M059J (cell line): Measurements from ENCODE around the gene SLC9A9. TPM values are rescaled to one million over a fixed set of nuclear protein-coding genes. Genes with fewer than 3 reads are reported as not detected.
"Not testable (repeated sequence)": the region's sequence is repeated elsewhere in the genome, so short reads cannot be mapped to it uniquely, and the experiment has no call there.

Source experiments
- DNase-seq: peaks from one replicate; pipeline ENCODE4 v3.0.0-alpha.2; 2012; ENCODE audit warnings: low read depth
- total RNA-seq: library from RNA; depleted of rRNA; stranded (reverse); fragments of >200 nt; shearing (Covaris generic); gene quantifications from 2 replicates; pipeline ENCODE4 v1.2.3, GENCODE V29; 2014; rRNA removed

SLC9A9 gene
- total RNA-seq: 0.10 TPM in 1 of 2 replicates, not detected in the other

DNA sequence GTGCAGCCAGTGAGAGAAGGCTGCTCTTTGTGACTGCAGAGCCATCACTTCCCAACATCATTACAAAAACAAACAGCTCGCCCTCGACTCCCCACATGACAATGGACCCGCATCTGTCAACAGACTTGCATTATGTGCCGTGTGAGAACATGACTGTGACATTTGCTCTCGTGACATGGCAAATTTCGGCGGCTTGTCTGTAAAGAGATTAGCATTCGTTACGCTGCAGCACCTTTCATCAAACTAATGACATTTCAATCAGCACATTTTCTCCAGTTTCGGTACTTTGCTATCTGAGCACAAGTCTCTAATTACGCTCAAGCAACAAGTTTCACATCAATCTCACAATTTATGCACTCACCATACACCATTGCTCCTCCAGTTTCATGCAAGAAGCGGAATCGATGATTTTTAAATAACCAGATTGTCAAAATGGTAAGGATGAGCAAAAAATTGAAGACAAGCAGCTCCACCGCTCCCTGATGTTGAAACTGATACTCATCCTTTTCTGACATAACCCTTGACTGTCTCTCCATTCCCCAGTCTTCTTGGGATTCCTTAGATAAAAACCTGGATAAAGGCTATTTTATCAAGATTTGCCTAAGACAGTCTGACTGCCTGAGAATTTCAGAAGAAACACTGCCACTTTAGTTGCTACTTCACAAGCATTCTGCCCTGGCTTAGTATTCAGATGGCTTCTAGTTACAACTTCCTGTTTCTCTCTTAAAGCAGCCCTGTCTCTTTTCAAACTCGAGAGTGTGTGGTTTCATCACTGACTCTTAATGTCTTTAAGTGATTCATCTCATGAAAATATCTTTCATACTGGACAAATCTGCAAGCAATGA lies at the start of gene SLC9A9:
TSS of gene SLC9A9 (minus strand) at position 682 of the 845 bp plus-strand sequence. CDS start at position 536, 146 bp downstream.
- DNase-seq: peak; percentile 46

DNA sequence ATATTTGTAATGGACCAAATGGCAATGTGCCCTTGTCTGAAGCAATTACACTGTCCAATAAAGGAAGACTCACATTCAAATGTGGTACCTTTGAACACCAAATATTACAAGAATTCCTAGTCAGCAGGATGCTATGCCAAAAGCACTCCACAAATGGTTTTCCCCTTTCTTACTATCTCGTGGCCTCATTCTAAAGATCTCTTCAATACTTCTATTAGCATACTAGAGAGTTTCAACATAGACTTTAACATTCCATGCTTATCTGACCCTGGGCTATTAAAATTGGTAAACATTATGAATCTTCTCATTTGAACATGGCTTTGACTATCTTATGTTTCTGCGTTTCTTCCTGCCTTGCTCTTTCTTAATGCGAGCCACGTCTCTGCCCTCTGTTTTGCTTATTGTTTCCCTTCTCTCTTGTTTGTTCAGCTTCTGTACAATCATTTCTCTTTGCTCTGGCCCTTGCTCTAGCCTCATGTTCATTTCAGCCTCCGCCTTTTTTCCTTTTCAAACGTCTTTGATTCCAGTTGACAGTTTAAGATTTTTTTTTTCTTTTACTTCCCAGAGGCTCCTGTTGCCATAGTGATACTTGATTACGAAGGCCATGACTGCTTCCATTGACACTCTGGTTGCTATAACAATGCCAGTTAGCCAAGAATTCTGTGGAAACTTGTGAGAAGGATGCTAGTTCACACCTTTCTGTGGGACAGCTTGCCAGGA lies 49.5 kb upstream of the SLC9A9 start:
- peak; percentile 42 for DNase-seq

DNA sequence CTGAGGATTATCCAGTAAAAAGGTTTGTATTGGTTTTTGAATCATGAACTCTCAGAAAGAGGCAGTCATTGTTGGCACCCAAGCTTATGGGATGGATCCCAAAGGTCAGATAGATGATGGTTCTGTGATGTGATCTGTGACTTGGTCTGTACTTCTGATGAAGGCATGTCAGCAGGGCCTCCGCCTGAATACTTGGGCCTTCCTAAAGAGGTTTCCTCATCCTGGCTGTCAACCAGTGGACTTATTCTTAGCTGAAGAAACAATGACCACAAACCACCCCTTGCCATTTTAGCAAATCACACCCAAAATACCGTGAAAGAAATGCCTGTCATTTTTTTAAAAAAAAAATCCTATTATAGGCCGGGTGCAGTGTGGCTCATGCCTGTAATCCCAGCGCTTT lies 48.2 kb upstream of the SLC9A9 start:
- DNase-seq: no peak

DNA sequence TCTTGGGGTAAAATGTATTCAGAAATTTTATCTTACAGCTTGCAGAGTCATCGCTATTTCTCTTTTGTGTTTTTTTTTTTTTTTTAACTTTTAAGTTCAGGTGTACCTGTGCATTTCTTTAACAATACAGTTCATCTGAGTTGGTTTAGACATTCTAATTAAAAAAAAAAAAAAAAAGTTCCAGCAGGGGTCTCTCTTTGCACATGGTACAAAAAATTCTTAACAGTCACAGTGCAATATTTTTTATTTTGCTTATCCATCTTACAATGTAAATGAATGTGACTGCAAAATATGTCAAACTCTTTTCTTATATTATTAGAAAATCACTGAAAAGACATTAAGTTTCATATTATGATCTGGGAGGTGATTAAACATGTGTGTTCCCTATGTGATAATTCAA lies 47.5 kb upstream of the SLC9A9 start:
- peak; percentile 34 for DNase-seq

DNA sequence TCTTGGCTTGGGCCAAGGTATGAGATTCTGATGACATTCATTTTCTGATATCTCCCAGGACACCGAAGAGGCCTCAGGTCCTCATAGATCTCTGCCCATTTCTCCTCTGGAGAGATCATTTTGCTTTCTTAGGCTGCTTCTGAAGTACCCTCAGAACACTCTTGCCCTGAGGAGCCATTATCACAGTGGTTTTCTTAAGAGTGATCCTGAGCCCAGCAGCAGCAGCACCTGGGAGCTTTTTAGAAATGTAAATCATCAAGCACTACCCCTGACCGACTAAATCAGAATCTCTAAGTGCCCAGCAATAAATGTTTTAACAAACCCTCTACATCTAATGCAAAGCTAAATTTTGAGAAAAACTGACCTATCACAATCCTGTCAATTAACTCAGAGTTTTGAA lies 40.6 kb upstream of the SLC9A9 start:
- no peak for DNase-seq

DNA sequence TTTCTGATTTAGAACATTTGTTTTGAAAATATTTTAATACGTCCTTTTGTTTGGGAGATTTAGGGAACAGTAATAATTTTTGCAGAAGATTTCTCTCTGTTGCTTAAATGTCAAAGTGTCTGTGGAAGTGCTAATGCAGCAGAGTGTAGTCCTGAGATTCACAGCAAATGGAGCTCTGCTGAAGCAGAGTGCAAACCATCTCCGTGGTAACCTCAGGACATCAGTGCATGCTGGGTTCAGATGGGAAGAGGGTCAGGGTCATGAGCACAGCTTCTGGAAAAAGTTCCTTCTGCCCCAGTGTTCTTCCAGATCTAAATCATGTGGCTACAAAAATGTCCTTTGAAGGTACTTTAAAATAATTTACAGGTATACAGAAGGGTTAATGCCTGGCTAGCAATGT lies 39.9 kb upstream of the SLC9A9 start:
- DNase-seq: no peak

DNA sequence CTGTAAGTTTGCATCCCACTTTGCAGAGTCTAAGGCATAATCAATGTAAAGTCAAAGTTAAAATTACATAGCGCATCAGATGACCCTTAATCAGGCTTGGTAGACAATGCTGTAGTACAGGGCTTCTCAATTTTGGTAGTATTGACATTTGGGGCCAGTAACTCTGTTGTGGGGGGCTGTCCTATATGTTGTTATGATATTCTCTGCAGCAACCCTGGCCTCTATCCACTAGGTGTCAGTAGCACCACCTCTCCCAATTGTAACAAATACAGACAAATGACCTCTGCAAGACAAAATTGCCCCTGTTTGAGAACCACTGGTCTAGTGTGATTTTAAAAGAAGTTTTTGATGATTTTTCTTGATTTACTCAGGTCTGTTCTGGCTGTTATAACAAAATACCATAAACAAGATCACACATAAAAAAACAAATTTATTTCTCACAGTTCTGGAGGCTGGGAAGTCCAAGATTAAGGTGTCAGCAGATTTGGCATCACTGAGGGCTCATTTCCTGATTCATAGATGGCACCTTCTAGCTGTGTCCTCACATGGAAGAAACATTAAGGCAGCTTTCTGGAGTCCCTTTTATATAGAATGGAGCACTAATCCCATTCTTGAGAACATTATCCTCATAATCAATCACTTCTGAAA lies 37.6 kb upstream of the SLC9A9 start:
- peak; percentile 57 for DNase-seq

DNA sequence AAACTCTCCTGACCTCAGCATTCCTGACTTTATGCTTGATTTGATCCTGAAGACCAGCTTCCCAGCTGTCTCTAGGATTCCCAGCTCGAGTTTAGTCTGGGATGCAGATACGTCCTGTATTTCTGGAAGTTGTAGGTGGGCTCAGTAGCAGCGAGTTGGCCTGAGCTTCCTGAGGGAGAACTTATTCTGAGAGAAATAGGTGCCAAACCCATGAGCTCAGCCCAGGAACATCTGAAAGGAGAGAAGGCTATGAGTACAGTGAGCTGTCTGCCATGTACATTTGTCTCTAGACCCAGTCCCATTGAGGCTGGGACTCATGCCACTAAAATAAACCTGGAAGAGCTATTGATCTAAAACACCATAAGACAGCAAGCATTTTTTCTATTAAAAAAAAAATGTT lies 36.6 kb upstream of the SLC9A9 start:
- DNase-seq: no peak

DNA sequence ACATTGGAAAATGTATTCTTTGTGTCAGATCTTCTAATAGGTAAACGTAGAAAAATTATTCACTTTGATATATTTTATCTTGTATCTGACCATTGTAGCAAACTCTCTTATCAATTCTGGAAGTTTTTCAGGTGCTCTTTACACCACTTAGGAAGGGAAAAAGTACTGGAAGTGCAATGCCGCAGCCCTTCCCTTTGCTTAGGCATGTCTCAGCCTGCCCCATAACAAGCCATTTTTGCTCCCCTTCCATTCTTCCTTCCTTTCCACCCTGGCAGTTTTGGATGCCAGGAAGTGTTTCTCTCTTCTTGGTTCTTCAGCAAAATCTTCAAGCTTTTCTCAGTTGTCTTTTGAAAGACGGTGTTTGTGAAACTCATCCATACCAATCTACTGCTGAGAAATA lies 34.9 kb upstream of the SLC9A9 start:
- DNase-seq: no peak

DNA sequence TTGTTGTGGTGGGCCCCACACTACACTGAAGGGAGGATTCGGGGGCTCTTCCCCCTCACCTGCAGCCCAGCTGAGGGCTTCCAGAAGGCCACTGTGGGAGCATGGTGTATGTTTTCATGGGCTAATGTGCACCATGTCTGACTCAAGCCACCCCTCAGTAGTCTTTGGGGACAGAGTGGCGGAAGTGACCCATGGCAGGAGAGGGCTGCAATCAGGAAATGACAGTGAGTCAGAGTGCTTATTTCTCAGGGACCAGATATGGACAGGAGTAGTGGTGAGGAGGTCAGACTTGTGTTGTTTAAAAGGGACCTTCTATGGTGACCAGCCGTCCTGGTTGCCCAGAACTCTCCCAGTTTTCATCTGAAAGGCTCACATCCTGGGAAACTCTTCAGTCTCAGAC lies 32.8 kb upstream of the SLC9A9 start:
- peak; percentile 9 for DNase-seq

DNA sequence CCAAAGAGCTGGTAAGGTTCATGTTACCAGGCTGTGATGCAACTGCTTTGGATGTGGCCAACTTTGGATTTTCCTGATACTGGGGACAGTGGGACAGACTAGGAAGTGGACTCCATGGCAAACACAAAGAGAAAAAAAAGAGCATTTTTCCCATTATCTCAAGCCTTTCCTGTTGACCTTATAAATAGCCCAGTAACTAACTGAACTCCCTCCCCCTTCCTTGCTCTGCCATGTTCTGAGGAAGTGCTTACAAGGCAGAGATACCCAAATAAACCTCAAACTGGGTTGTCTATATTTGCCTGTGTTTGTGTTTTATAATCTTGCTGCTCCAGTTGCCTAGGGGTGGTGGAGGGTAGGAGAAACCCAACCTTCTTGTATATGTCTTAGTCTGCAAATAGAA lies 27.3 kb upstream of the SLC9A9 start:
- no peak for DNase-seq

DNA sequence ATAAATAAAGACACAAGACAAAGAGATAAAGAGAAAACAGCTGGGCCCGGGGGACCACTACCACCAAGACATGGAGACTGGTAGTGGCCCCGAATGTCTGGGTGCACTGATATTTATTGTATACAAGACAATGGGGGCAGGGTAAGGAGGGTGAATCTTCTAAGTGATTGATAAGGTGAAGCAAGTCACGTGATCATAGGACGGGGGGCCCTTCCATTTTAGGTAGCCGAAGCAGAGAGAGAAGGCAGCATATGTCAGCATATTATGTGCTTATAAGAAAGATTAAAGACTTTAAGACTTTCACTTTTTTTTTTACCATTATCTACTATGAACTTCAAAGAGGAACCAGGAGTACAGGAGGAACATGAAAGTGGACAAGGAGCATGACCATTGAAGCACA lies 25.3 kb upstream of the SLC9A9 start:
- not testable (repeated sequence) for DNase-seq

DNA sequence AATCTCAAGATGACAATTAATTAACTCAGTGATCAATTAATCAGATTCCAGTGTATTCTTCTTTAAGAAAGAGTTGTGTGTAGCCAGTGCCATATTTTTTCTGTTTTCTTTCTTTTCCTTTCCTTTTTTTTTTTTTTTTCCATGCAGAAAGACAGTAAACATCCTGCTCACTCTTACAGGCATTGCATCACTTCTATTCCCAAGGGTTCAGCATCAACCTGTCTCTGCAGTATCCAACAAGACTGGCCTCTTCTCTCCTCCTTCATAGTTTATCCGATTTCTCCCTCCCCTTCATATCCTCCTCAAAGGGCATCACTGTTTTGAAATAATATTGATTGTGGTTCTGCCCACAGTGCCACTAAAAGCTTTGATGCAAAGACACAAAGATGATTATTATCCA lies 17.0 kb upstream of the SLC9A9 start:
- DNase-seq: no peak

DNA sequence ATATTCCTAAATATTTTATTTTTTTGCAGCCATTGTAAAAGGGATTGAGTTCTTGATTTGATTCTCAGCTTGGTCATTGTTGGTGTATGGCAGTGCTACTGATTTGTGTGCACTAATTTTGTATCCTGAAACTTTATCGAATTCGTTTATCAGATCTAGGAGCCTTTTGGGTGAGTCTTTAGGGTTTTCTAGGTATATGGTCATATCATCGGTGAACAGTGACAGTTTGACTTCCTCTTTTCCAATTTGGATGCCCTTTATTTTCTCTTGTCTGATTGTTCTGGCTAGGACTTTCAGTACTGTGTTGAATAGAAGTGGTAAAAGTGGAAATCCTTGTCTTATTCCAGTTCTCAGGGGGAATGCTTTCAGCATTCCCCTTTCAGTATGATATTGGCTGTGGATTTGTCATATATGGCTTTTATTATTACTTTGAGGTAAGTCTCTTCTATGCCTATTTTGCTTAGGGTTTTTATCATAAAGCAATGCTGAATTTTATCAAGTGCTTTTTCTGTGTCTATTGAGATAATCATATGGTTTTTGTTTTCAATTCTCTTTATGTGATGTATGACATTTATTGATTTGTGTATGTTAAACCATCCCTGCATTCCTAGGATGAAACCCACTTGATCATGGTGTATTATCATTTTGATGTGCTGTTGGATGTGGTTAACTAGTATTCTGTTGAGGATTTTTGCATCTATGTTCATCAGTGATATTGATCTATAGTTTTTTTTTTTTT lies 11.4 kb upstream of the SLC9A9 start:
- DNase-seq: no peak

DNA sequence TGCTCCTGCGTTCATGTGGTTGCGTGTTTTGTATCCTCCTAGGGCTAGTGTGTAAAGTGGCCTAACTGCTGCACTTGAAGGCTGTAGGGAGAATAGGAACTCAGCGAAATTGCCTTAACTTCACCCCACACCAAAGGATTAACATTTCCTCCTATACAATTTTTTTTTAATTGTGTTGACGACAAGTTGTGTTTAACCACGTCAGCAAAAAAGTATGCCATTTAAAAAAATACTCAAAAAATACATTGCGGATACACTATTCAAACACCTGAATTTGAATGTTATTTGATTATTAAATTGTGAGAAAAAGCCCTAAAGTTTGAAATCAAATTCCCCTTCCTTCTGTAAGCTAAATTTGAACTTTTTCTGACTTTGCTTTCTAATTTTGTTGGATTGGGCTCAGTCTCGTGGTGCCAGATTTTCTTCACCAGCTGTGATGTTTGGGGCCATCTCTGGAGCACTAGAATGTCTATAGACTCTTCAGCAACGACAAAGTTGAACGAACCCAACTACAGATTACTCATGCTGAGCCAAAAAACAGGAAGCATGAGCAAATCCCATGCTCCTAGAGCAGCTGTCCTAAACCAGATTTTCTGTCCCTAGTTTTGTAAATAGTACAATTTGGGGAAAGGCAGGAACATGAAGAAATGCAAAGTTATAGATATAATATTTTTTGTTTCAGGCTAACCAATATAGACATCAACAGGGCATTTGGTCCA lies 8.1 kb upstream of the SLC9A9 start:
- no peak for DNase-seq

DNA sequence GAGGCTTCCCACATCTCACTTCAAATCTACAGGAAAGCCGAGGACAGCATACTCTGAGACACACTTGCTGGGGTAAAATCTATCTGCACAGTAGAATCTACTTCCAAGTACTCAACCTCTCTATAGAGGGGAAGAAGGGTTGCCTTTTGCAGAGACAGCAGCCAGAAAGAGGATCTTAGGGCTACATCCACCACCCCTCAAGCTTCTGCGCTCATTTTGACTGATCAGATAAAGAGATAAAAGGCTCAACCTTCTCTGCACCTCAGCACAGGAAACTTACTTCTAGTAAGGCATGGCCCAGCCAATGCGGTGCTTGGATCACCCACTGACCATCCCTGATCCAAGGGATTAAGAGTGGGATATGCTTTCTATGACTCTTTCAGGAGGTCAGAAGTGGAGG lies 6.9 kb upstream of the SLC9A9 start:
- DNase-seq: no peak

DNA sequence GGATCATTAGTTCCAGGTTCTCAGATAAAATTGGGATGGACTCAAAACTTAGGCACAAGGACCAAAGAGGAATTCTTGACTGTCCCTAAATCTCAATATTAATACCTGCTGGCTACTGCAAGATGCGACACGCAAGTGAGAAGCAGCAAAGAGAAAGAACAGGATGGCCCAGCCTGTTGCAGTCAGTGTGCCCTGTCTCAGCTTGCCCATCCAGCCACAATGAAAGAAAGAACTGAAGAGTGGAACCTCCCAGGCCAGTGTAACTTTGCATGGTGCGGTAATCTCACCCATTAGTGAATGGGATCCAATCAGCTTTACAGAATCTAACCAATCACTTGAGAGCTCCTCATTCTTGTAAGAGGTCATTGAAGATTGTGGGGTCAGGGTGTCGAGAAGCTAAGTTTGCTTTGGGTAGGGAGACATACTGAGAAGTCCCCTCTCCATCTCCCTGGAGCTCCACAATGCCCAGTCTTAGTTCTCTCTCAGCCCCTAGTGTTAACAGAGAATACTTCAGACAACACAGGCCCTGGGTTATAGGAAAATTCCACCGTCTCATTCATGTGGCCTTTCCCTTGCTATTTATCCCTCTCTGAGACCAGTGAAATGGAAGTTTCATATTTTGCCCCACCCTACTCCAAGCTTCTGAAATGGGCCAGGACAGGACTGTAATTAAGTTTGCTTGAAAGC lies 3.2 kb upstream of the SLC9A9 start:
- no peak for DNase-seq

DNA sequence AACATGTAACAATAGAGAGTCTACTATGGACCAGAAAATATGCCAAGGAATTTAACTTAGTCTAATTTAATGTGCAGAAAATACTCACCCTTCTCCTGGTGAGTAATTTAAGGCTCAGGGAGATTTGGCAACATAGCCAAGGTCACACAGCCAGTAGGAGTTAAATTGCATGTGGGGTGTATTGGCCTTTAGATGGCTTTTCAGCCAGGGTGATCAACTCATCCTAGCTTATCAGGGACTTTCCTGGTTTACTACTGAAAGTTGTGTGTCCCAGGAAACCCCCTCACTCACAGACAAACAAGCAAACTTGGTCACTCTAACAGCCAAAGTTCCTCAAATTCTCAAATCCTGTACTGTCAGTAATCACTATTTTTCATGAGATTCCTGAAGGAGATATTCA lies 2.6 kb upstream of the SLC9A9 start:
- no peak for DNase-seq

DNA sequence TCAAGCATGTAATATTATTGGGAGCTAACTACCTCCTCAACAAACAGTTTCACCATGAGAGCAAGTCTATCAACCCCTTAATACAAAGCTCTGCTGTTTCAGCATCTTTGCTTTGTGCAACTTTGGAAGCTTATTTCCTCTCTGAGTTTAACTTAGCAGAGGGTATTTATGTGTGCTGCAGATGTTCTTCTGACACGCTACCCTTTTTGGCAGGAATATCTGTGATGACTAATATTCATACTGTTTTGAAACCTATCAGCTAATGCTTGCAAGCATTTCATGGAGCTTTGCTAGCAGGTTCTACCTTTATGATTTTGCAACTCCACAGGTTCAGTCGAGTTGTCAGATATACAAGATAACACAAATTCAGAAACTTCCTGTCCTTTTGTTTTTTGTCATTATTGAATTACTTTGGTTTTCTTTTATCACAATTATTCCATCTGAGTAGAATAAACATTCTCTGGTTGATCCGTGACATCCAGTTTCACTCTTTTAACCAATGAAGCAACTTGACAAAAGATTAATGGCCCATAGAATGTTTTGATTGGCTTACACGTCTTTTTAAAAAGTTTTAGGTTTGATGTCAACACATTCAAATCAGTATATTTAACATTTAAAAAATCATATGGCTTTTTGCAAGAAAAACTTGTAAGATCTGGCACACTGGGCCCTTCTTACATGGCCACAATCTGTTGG lies 1.7 kb upstream of the SLC9A9 start:
- peak; percentile 53 for DNase-seq

DNA sequence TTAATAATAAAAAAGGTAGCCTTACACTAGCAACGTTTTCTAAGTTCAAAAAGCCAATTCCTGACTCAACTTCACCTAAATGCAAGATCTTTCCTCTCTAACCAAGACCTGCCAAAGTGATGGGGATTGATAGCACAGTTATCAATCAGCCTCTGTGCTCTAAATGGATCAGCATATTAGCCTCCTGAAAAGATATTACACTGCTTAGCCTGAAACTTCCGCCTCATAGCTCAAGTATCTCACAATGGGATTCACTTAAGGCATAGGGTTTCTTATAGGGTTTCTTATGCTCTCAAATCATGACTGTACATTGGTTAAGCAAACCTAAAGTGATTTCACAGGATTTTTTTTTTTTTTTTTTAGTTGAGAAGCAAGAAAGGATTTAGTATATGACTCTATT lies 436 bp upstream of the SLC9A9 start:
- no peak for DNase-seq
